ENCODE results near the gene VAMP1. TPM values are rescaled to one million over a fixed set of nuclear protein-coding genes. Genes with fewer than 3 reads are reported as not detected.

VAMP1 gene
- total and polyA plus RNA-seq, 2 donors (not counting 3 experiments of a cell fraction or from before 2014, with no cell fraction given) = 7.0 to 9.0 TPM

GRCh38 chr12:6424008-6424347, 46.5 kb downstream of the VAMP1 start:
- dilution Hi-C loops (cut with MboI; ENCODE audit: extremely low pct_ligation_motif_present, low sequenced_read_pairs) (no loop called here), intact Hi-C loops (cut with micrococcal nuclease) (no loop called here)
- DNase-seq (ENCODE audit: low read depth, low spot score) = no peak
- ChIA-PET CTCF (interaction anchor here (0.7 to 7.8 kb wide), 25 partner anchors 9 to 189 kb away, joined by 3 to 147 read pairs (median 4); partner anchors contain the start of genes GAPDH, IFFO1, TAPBPL and VAMP1), POLR2A (interaction anchor here (1.1 kb wide), 1 partner anchor 47 kb away, joined by 7 read pairs; the partner anchor contains the start of gene VAMP1)
- Histone ChIP-seq H3K4me2 (ENCODE audit: insufficient read depth, low read length) (no peak overlapping the region), H3K79me2 (ENCODE audit: control insufficient read depth, insufficient read depth, low read length) (no peaks in the 10 kb centered on the region), H4K20me1 (replicated peaks; ENCODE audit: control insufficient read depth, extremely low read depth, insufficient read depth, low read length) (no peaks in the 10 kb centered on the region), H3K27me3 (ENCODE audit: control insufficient read depth in 2 of 2, insufficient read depth in 2 of 2, low read length in 2 of 2) (no peaks in the 10 kb centered on the region), H2AFZ (ENCODE audit: low read depth, low read length) (peak overlapping the region; percentile 65), H3K36me3 (ENCODE audit: control insufficient read depth in 2 of 2, extremely low read depth in 1 of 2, insufficient read depth in 2 of 2, low read length in 2 of 2) (no peaks in the 10 kb centered on the region), H3K27ac (ENCODE audit: insufficient read depth, low read depth, low read length) (no peak overlapping the region), H3K9me1 (replicated peaks; ENCODE audit: control insufficient read depth, extremely low read depth, insufficient read depth, low read length) (no peaks in the 10 kb centered on the region), H3K9me3 (replicated peaks; ENCODE audit: control insufficient read depth, insufficient read depth, low read length) (no peaks in the 10 kb centered on the region), H3K9ac (replicated peaks; ENCODE audit: extremely low read depth, insufficient read depth, low read length) (no peak overlapping the region), H3K4me1 (ENCODE audit: control insufficient read depth, extremely low read depth, insufficient read depth, low read length) (no peaks in the 10 kb centered on the region), H3K4me3 (replicated peaks in 1 of 3; ENCODE audit: insufficient read depth in 1 of 3, low read depth in 1 of 3, low read length in 3 of 3) (no peak overlapping the region)
- TF ChIP-seq GATA2 (IDR thresholded peaks at IDR 0.05; ENCODE audit: insufficient read depth, insufficient read length, low read depth, low read length) = no peak
- FAIRE-seq = no peak
- no TSS peak for BruUV-seq (replicated peaks)

GRCh38 chr12:6423267-6424007, 47.0 kb downstream of the VAMP1 start:
- no peaks in the 10 kb centered on the region for H3K9me3 ChIP-seq (replicated peaks; ENCODE audit: control insufficient read depth, insufficient read depth, low read length)
- H3K4me1 ChIP-seq (ENCODE audit: control insufficient read depth, extremely low read depth, insufficient read depth, low read length) = no peaks in the 10 kb centered on the region
- H3K4me2 ChIP-seq (ENCODE audit: insufficient read depth, low read length) = no peak overlapping the region
- FAIRE-seq (peak; percentile 96), DNase-seq (ENCODE audit: low read depth, low spot score) (peak; percentile 92)
- intact Hi-C loops (cut with micrococcal nuclease) = loop anchor here (1.0 kb wide), 7 partner anchors 42 to 131 kb away; partner anchors contain the start of gene MRPL51
- peak overlapping the region; percentile 65 for H2AFZ ChIP-seq (ENCODE audit: low read depth, low read length)
- no peak overlapping the region for H3K4me3 ChIP-seq (replicated peaks in 1 of 3; ENCODE audit: insufficient read depth in 1 of 3, low read depth in 1 of 3, low read length in 3 of 3)
- ChIA-PET POLR2A (interaction anchor here (1.1 kb wide), 1 partner anchor 47 kb away, joined by 7 read pairs; the partner anchor contains the start of gene VAMP1), CTCF (interaction anchor here (0.7 to 7.8 kb wide), 25 partner anchors 9 to 190 kb away, joined by 3 to 147 read pairs (median 4); partner anchors contain the start of genes GAPDH, IFFO1, TAPBPL and VAMP1)
- dilution Hi-C loops (cut with MboI; ENCODE audit: extremely low pct_ligation_motif_present, low sequenced_read_pairs) = no loop called here
- H3K36me3 ChIP-seq (ENCODE audit: control insufficient read depth in 2 of 2, extremely low read depth in 1 of 2, insufficient read depth in 2 of 2, low read length in 2 of 2) = no peaks in the 10 kb centered on the region
- TF ChIP-seq CTCF (IDR thresholded peaks at IDR 0.05; ENCODE audit: extremely low read depth in 1 of 2, insufficient read depth in 1 of 2, low read depth in 1 of 2, low read length in 2 of 2) (peak; percentile 72 to 84), MYC (IDR thresholded peaks at IDR 0.05; ENCODE audit: low read depth, low read length) (peak; percentile 70), JUN (IDR thresholded peaks at IDR 0.05; ENCODE audit: borderline replicate concordance, insufficient read depth, insufficient read length, low read depth) (no peak), MAX (IDR thresholded peaks at IDR 0.05; ENCODE audit: insufficient read depth, insufficient read length) (peak; percentile 83), POLR2A (IDR thresholded peaks at IDR 0.05; ENCODE audit: low read depth, low read length) (no peak), EZH2 (IDR thresholded peaks at IDR 0.05; ENCODE audit: borderline replicate concordance, low read depth, low read length, severe bottlenecking) (no peak), POLR2AphosphoS5 (IDR thresholded peaks at IDR 0.05; ENCODE audit: insufficient read depth, low read depth, low read length) (no peak), FOS (IDR thresholded peaks at IDR 0.05; ENCODE audit: borderline replicate concordance, insufficient read depth, low read length) (no peak), GATA2 (IDR thresholded peaks at IDR 0.05; ENCODE audit: insufficient read depth, insufficient read length, low read depth, low read length) (no peak)
- BruUV-seq (replicated peaks) = no TSS peak
- no peaks in the 10 kb centered on the region for H3K27me3 ChIP-seq (ENCODE audit: control insufficient read depth in 2 of 2, insufficient read depth in 2 of 2, low read length in 2 of 2)
- H3K9ac ChIP-seq (replicated peaks; ENCODE audit: extremely low read depth, insufficient read depth, low read length) = no peak overlapping the region
- H4K20me1 ChIP-seq (replicated peaks; ENCODE audit: control insufficient read depth, extremely low read depth, insufficient read depth, low read length) = no peaks in the 10 kb centered on the region
- H3K27ac ChIP-seq (ENCODE audit: insufficient read depth, low read depth, low read length) = no peak overlapping the region
- no peaks in the 10 kb centered on the region for H3K9me1 ChIP-seq (replicated peaks; ENCODE audit: control insufficient read depth, extremely low read depth, insufficient read depth, low read length)
- no peaks in the 10 kb centered on the region for H3K79me2 ChIP-seq (ENCODE audit: control insufficient read depth, insufficient read depth, low read length)

Measured in endothelial cell of umbilical vein (primary cell).